ENCODE measurements around the gene PRKAG2.

The PRKAG2 gene

DNA sequence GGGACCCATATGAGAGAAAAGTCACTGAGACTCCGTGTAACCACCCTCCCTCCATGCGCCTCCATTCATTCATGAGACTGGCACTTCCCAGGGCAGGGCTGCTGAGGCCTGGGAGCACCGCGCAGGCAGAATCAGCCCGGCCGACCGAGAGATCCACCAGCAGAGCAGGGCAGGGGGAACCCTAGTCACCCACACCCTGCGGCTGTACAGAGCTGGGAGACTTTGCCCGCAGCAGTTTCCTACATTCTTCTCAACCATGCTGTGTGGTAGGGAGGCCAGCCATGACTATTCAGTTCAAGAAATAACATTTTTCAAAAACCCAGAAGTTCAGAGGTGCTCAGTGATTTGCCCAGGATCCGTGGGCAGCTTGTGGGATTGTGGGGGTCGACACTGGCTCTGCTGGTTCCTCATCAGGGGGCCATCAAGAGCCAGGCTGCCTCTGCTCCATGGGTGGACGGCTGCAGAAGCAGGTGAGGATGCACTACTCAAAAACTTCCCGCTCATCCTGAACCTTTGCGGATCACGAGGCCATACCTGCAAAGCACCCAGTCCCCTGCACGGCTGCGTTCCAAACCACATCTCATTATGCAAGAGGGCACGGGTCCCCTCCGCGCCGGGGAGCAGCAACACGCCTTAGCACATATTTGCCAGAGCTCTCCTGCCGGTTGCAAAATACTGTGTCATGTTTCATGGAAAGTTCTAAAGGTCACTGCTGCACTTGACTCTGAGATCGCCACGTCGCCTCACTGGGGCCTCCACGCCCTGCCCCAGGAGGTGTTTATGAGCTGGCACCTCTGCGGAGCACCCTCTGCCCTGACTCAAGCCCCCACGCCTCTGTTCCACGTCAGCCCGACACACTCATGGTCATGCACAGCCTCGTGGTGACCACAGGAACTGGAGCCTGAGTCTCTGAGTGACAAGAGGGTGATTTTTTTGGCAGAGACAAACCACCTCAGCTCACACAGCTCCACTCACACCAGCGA, 132.0 kb downstream of the PRKAG2 start:
- no peak overlapping the region for H3K4me3 ChIP-seq (replicated peaks in 1 of 2; ENCODE audit: low read depth in 2 of 2, low read length in 2 of 2)
- DNase-seq (ENCODE audit: low read depth in 2 of 2): peak; percentile 80 to 81
- TF ChIP-seq, protein P1, sequence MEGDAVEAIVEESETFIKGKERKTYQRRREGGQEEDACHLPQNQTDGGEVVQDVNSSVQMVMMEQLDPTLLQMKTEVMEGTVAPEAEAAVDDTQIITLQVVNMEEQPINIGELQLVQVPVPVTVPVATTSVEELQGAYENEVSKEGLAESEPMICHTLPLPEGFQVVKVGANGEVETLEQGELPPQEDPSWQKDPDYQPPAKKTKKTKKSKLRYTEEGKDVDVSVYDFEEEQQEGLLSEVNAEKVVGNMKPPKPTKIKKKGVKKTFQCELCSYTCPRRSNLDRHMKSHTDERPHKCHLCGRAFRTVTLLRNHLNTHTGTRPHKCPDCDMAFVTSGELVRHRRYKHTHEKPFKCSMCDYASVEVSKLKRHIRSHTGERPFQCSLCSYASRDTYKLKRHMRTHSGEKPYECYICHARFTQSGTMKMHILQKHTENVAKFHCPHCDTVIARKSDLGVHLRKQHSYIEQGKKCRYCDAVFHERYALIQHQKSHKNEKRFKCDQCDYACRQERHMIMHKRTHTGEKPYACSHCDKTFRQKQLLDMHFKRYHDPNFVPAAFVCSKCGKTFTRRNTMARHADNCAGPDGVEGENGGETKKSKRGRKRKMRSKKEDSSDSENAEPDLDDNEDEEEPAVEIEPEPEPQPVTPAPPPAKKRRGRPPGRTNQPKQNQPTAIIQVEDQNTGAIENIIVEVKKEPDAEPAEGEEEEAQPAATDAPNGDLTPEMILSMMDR (IDR thresholded peaks at IDR 0.05; ENCODE audit: low read depth, low read length): peak; percentile 50

DNA sequence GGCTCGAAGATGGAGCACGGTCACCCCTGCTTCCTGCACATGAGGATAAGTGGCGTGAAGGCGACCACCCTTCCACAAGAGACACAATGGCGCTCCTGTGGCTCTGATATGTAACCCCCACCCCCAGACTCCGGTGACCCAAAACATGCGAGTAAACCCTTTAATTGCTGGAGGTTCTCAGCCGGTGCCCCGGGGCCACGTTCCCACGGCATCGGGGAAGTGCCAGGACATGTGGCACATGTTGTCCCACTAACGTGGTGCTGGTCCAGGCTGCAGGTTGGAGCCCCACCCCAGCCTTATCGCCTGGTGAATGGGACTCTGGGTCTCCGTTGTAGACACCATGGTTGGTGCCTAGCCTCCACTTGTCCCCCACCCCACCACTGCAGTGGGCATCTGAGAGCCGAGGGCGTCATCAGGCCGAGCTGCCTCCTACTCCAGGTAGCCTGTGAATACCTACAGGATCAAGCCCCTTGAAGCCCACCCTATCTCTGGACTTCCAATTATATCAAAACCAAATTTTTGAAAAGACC, 132.8 kb downstream of the PRKAG2 start:
- H3K4me3 ChIP-seq (replicated peaks in 1 of 2; ENCODE audit: low read depth in 2 of 2, low read length in 2 of 2): no peak overlapping the region
- DNase-seq (ENCODE audit: low read depth in 2 of 2): no peak
- TF ChIP-seq, protein P1 (IDR thresholded peaks at IDR 0.05; ENCODE audit: low read depth, low read length): no peak

DNA sequence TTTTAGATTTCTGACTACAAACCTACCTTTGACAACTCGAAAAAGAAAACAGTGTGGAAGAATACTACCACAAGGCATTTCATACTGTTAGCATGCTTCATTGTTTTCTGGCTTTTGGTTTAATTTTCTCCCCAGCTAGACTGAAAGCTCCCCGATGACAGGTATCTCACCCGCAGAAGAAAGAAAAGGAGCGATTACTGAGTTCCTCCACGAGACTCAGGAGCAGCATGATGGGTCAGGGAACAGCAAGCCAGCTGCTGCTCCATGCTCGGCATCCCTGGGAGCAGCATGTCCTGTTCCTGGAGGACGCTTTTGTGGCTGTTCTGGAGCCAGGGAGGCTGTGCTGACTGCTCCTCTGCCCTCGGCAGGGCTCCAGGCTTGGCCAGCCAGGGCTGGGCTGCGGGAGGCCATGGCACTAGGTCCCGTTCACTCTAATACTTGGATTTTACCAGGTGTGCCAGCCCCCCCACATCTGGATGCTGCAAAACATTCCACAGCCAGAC, 133.4 kb downstream of the PRKAG2 start:
- no peak for DNase-seq (ENCODE audit: low read depth in 2 of 2)
- TF ChIP-seq, protein P1 (IDR thresholded peaks at IDR 0.05; ENCODE audit: low read depth, low read length): no peak
- no peak overlapping the region for H3K4me3 ChIP-seq (replicated peaks in 1 of 2; ENCODE audit: low read depth in 2 of 2, low read length in 2 of 2)

DNA sequence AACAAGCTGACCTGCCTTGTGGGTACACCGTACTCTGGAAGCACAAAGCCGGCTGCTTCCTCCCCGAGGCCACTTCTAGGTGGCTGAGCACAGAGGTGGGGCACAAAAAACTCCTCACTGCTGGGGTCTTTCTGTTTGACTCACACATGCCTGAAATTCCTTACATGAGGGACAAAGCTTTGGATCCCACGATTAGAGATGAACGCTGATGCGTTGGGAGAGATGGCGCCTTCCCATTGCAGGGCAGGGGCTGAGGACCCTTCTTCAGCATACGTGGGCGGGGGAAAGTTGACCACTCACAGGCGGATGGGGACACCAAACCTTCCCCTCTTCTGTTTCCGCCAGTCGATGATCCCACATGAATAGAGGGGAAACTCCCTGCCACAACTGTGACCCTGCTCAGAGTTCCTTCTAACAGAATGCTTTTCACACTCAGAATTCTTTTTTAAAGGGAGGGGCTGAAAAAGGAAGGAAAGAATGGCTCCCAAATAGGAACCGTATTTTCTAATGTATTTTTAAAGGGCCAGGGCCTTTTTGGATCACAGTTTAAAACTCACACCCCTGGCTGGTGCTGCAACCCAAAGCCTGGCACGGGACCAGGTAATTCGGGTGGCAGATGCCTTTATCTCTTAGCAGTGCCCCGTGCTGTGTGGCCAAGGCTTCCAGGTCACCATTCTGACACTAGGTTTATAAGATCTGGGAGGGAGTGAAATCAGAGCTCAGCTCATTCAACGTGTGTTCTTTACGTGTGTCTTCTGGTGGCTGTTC, 134.0 kb downstream of the PRKAG2 start:
- DNase-seq (ENCODE audit: low read depth in 2 of 2): no peak
- TF ChIP-seq, protein P1 (IDR thresholded peaks at IDR 0.05; ENCODE audit: low read depth, low read length): no peak
- H3K4me3 ChIP-seq (replicated peaks in 1 of 2; ENCODE audit: low read depth in 2 of 2, low read length in 2 of 2): no peak overlapping the region

DNA sequence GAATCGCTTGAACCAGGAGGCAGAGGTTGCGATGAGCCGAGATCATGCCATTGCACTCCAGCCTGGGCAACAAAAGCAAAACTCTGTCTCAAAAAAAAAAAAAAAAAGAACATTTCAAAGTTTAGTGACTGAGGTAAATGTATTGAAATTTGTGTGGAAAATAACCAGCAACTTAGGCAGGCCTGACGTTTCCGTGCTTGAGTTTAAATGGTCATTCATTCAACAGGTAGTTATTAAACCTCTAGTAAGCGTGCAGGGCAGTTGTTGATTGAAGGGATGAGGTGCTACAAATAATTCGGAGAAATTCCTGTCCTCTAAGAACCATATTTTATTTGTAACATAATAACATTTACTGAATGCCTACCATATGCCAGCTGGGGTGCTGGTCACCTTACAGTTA, 135.3 kb downstream of the PRKAG2 start:
- TF ChIP-seq, protein P1 (IDR thresholded peaks at IDR 0.05; ENCODE audit: low read depth, low read length): no peak
- DNase-seq (ENCODE audit: low read depth in 2 of 2): no peak

DNA sequence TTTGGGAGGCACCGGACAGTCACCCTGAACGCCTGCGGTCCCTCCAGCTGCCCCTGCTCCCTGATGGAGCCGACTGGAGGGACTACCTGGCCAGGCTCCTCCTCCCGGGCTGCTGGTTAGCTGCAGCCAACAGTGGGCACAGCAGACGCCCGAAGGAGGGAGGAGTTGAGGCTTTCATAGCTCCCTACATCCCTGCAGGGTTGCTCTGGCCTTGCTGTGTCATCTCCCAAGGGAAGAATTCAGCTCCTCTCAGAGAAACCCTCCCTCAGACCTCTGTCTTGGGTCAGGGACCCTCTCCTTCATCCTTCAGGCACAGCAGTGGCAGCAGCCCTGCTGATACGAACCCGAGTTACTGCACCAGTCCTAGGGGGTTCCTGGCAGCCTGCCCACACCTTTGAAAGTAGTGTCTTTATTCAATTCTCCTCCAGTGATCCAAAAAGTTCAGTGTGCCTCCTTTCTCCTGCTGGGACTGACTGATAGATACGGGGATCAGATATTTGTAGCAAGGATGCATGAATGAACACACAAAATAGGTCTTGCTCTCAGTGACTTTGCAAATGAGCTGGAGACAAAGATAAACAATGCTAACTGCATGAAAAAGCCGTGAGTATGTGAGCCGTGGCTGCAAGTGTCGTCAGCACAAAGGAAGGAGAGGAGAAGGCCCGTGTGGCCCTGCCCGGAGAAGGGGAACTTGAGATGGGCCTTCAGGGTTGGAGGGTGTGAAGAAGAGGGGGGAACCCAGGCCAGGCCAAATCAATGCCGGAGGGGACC, 136.6 kb downstream of the PRKAG2 start:
- TF ChIP-seq, protein P1 (IDR thresholded peaks at IDR 0.05; ENCODE audit: low read depth, low read length): no peak
- peak in 1 of 2 donors; percentile 27 for DNase-seq (ENCODE audit: low read depth in 2 of 2)
- H3K4me3 ChIP-seq (replicated peaks in 1 of 2; ENCODE audit: low read depth in 2 of 2, low read length in 2 of 2): no peak overlapping the region

More for the DNA sequence above, 135.3 kb downstream of the PRKAG2 start:
- no peak overlapping the region for H3K4me3 ChIP-seq (replicated peaks in 1 of 2; ENCODE audit: low read depth in 2 of 2, low read length in 2 of 2)
